C4-2B (cell line): ENCODE data around the gene CERK.

Experiments used
- CTCF ChIP-seq: fragments of 450-650 bp; conservative IDR thresholded peaks from 2 replicates; pipeline ENCODE4 v1.5.1; 2017; ENCODE audit warnings: mild to moderate bottlenecking
- ZFX ChIP-seq: fragments of 450-650 bp; IDR thresholded peaks from 2 replicates; pipeline ENCODE4 v1.6.1; 2017

GRCh38 chr22:46753360-46753759 lies 15.3 kb upstream of the CERK start:
- no peak for TF ChIP-seq CTCF
- TF ChIP-seq ZFX, result no peak
